ENCODE measurements around the gene RNASE11. TPM values are rescaled to one million over a fixed set of nuclear protein-coding genes. Genes with fewer than 3 reads are reported as not detected.

The RNASE11 gene
- total and polyA plus RNA-seq, 10 of the 15 experiments (the other 5 are each of a cell fraction or from before 2014, with no cell fraction given), result not detected

GRCh38 chr14:20609215-20610001, 21.6 kb upstream of the RNASE11 start:
- no peaks in the 10 kb centered on the region for H4K20me1 ChIP-seq (ENCODE audit: control insufficient read depth, insufficient read depth)
- H3K4me1 ChIP-seq (ENCODE audit: control insufficient read depth, insufficient read depth, low read length), result peaks cover 35% of the 10 kb centered on the region
- H3K9ac ChIP-seq (ENCODE audit: control insufficient read depth, insufficient read depth, low read length), result peak overlapping the region; percentile 60; the same call in 1 of the 2 replicates
- ChIA-PET POLR2A (interaction anchor here (0.6 to 1.7 kb wide), 4 partner anchors 53 to 267 kb away, joined by 3 to 6 read pairs (median 4); no protein-coding TSS in a partner anchor), SMC1A (ENCODE audit: uncharacterized antibody, unreplicated experiment) (interaction anchor here (0.6 to 6.5 kb wide), 28 partner anchors 10 to 291 kb away, joined by 3 to 110 read pairs (median 4); partner anchors contain the start of genes CCNB1IP1, PARP2, RNASE4 and TEP1), CTCF (interaction anchor here (0.6 to 10.3 kb wide), 45 partner anchors 9 to 362 kb away, joined by 3 to 216 read pairs (median 4); partner anchors contain the start of genes ANG, CCNB1IP1, PARP2 and PIP4P1), RAD21 (ENCODE audit: unreplicated experiment) (interaction anchor here (0.8 to 6.3 kb wide), 28 partner anchors 12 to 284 kb away, joined by 3 to 77 read pairs (median 5); partner anchors contain the start of genes ANG, CCNB1IP1, PARP2 and PIP4P1)
- intact Hi-C loops (cut with micrococcal nuclease; ENCODE audit: unreplicated experiment) (loop anchor here (1.0 to 5.0 kb wide), 6 partner anchors 53 to 282 kb away; partner anchors contain the start of gene PARP2), in situ Hi-C loops (cut with MboI) (loop anchor here (5.0 kb wide), 2 partner anchors 197 to 282 kb away; partner anchors contain the start of gene TEP1)
- peak overlapping the region; percentile 84 for H2AFZ ChIP-seq (ENCODE audit: control insufficient read depth, low read depth, low read length)
- no peaks in the 10 kb centered on the region for H3K79me2 ChIP-seq (ENCODE audit: control insufficient read depth, insufficient read depth, low read length)
- DNase-seq (ENCODE audit: low read depth, low spot score) (peak; percentile 89), FAIRE-seq (peak; percentile 56), ATAC-seq (peak; percentile 20)
- H3K4me2 ChIP-seq (ENCODE audit: control insufficient read depth, insufficient read depth), result peak overlapping the region; percentile 72
- no peaks in the 10 kb centered on the region for H3K36me3 ChIP-seq (ENCODE audit: control insufficient read depth in 2 of 2, insufficient read depth in 2 of 2, low read length in 1 of 2)
- H3K4me3 ChIP-seq, result peak overlapping the region; percentile 78
- under 1% methylated on average over 44 of the region's 44 CpGs for WGBS (ENCODE audit: insufficient coverage, insufficient replicate concordance, low lambda C conversion rate, missing lambda C conversion rate)
- BruUV-seq (replicated peaks), result no TSS peak
- peak overlapping the region; percentile 34; the same call in 1 of the 2 replicates for H3K27ac ChIP-seq (ENCODE audit: control insufficient read depth, insufficient read depth)
- no peaks in the 10 kb centered on the region for H3K27me3 ChIP-seq (replicated peaks in 1 of 2; ENCODE audit: control insufficient read depth in 2 of 2, insufficient read depth in 2 of 2, low read length in 1 of 2)
- H3K9me3 ChIP-seq (replicated peaks; ENCODE audit: control insufficient read depth, insufficient read depth, low read length), result no peaks in the 10 kb centered on the region
- TF ChIP-seq NBN (IDR thresholded peaks at IDR 0.05) (0 out of 2 replicates have a peak, but pooled peaks have one; percentile 38), ZNF622 (IDR thresholded peaks at IDR 0.05) (no peak), ZSCAN29 (IDR thresholded peaks at IDR 0.05) (peak; percentile 87), SMC3 (IDR thresholded peaks at IDR 0.05; ENCODE audit: borderline replicate concordance, low read length) (peak; percentile 88), ATF3 (IDR thresholded peaks at IDR 0.05; ENCODE audit: borderline replicate concordance, extremely low read depth, low read depth, low read length) (peak; percentile 45; the same call in 1 of the 2 replicates), PRDM15 (CRISPR knock-in tag; IDR thresholded peaks at IDR 0.05) (no peak), RAD21 (IDR thresholded peaks at IDR 0.05; ENCODE audit: insufficient read depth, low read depth, low read length) (peak; percentile 98), ZNF592 (IDR thresholded peaks at IDR 0.05) (peak; percentile 92; the same call in 1 of the 2 replicates), RCOR1 (conservative IDR thresholded peaks at IDR 0.05; ENCODE audit: low read depth, low read length) (0 out of 2 replicates have a peak, but pooled peaks have one; percentile 68), HCFC1 (IDR thresholded peaks at IDR 0.05; ENCODE audit: low read length) (no peak), RAD51 (IDR thresholded peaks at IDR 0.05) (peak; percentile 23; the same call in 1 of the 2 replicates), IKZF2 (IDR thresholded peaks at IDR 0.05) (peak in 1 of 2 experiments; percentile 55; a peak in 3 of 4 replicates)
